A673 (cell line): ENCODE results near the gene KIF2A. TPM values are rescaled to one million over a fixed set of nuclear protein-coding genes. Genes with fewer than 3 reads are reported as not detected.
A peak's percentile ranks its signal among the peaks of the same experiment; 100 is the strongest.

Experiments
- BruUV-seq: library from RNA; stranded (reverse); fragments of 400-500 nt; replicated peaks from 2 replicates; lab custom pipeline; 2021; lab: Mats Ljungman, UMichigan
- CTCF ChIA-PET: fragments of 300-600 bp; sonication (Branson Sonifier 250); formaldehyde crosslinking; loops from one replicate; lab custom pipeline; 2022; ENCODE audit warnings: antibody characterized with exemption; lab: Charles Lee
- POLR2A ChIA-PET: fragments of 300-600 bp; sonication (Branson Sonifier 250); formaldehyde crosslinking; loops from one replicate; lab custom pipeline; 2022; ENCODE audit warnings: antibody characterized with exemption; ENCODE audit not compliant: low non-redundant PET; lab: Charles Lee
- DNase-seq: peaks from one replicate; pipeline ENCODE4 v3.0.0-alpha.2; 2015; ENCODE audit warnings: low spot score
- H3K27ac ChIP-seq: fragments of 200-600 bp; sonication (generic); 2 replicates; pipeline ENCODE4 v1.5.1; 2016; ENCODE audit warnings: mixed run types, low read depth, mild to moderate bottlenecking, mixed read lengths, antibody characterized with exemption, low read length; ENCODE audit not compliant: poor library complexity, severe bottlenecking
- H3K27me3 ChIP-seq: fragments of 200-600 bp; sonication (generic); replicated peaks from 2 replicates; pipeline ENCODE4 v1.6.1; 2017; ENCODE audit warnings: mixed run types, low read depth, mild to moderate bottlenecking, mixed read lengths, antibody characterized with exemption, low read length; ENCODE audit not compliant: insufficient read depth, poor library complexity
- H3K36me3 ChIP-seq: fragments of 200-600 bp; sonication (generic); 2 replicates; pipeline ENCODE4 v1.6.1; 2016; ENCODE audit warnings: mixed run types, mild to moderate bottlenecking, mixed read lengths, antibody characterized with exemption, low read length; ENCODE audit not compliant: insufficient read depth, poor library complexity, severe bottlenecking
- H3K4me1 ChIP-seq: fragments of 200-600 bp; sonication (generic); 2 replicates; pipeline ENCODE4 v1.6.1; 2017; ENCODE audit warnings: mixed run types, mild to moderate bottlenecking, mixed read lengths, antibody characterized with exemption, low read length; ENCODE audit not compliant: insufficient read depth, poor library complexity, severe bottlenecking
- H3K4me3 ChIP-seq: fragments of 200-600 bp; sonication (generic); 2 replicates; pipeline ENCODE4 v1.5.1; 2016; ENCODE audit warnings: low read depth, mixed run types, mild to moderate bottlenecking, mixed read lengths, low read length; ENCODE audit not compliant: poor library complexity, severe bottlenecking
- H3K9me3 ChIP-seq: fragments of 200-600 bp; sonication (generic); 2 replicates; pipeline ENCODE4 v1.6.1; 2016; ENCODE audit warnings: mixed run types, low read depth, mild to moderate bottlenecking, mixed read lengths, antibody characterized with exemption, low read length; ENCODE audit not compliant: poor library complexity, severe bottlenecking
- EZH2 ChIP-seq: fragments of 200-600 bp; sonication (generic); IDR thresholded peaks from 2 replicates; pipeline ENCODE4 v1.6.1; 2017; ENCODE audit warnings: borderline replicate concordance, low read depth, mild to moderate bottlenecking, mixed read lengths, antibody characterized with exemption, low read length; ENCODE audit not compliant: poor library complexity, severe bottlenecking
- intact Hi-C: fragments of 100-400 bp; cut with micrococcal nuclease; formaldehyde crosslinking; loops from one replicate; pipeline ENCODE4 v1.10.0; 2022; ENCODE audit not compliant: unreplicated experiment
- total RNA-seq: library from RNA; stranded (reverse); gene quantifications from 2 replicates; pipeline ENCODE4 v1.2.3, GENCODE V29; 2021
- TF ChIP-seq, protein P1 (sequence below): fragments of 300-800, 200-600 bp; sonication (generic); conservative IDR thresholded peaks from 2 replicates; pipeline ENCODE4 v1.5.1; 2017; ENCODE audit warnings: low read depth, mild to moderate bottlenecking, antibody characterized with exemption, low read length, moderate library complexity, mixed read lengths

Gene KIF2A
- total RNA-seq, 1 experiment from 2014 or later, result 92.4 TPM

- intact Hi-C loops, result no loop called here
- TF ChIP-seq, protein P1, sequence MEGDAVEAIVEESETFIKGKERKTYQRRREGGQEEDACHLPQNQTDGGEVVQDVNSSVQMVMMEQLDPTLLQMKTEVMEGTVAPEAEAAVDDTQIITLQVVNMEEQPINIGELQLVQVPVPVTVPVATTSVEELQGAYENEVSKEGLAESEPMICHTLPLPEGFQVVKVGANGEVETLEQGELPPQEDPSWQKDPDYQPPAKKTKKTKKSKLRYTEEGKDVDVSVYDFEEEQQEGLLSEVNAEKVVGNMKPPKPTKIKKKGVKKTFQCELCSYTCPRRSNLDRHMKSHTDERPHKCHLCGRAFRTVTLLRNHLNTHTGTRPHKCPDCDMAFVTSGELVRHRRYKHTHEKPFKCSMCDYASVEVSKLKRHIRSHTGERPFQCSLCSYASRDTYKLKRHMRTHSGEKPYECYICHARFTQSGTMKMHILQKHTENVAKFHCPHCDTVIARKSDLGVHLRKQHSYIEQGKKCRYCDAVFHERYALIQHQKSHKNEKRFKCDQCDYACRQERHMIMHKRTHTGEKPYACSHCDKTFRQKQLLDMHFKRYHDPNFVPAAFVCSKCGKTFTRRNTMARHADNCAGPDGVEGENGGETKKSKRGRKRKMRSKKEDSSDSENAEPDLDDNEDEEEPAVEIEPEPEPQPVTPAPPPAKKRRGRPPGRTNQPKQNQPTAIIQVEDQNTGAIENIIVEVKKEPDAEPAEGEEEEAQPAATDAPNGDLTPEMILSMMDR, result no peak
- TF ChIP-seq EZH2, result no peak
Measured at GRCh38 chr5:62266573-62266972, 39.4 kb upstream of the KIF2A start.

DNA sequence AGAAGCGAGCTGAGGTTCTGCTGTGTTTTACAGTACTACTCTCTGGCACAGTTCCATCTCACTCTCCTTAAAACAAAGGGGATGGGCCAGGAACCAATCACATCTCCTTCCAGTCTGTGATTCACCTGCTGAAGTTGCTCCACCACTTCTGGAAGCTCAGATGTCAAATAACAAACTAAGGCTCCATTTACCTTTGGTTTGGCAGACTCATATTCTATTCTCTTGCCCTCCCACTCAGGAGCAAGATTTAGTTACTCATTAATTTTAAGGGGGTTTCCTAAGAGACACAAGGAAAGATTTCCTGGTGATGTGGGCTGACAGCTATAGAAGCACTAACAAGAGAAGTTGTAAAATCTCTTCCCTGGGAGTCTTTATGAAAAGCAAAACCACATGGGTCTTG is 37.8 kb upstream of the KIF2A start:
- intact Hi-C loops, result no loop called here
- CTCF ChIA-PET, result no interaction called here

More at GRCh38 chr5:62266573-62266972, 39.4 kb upstream of the KIF2A start:
- no peaks in the 10 kb centered on the region for H3K27me3 ChIP-seq
- H3K4me1 ChIP-seq, result no peaks in the 10 kb centered on the region
- H3K4me3 ChIP-seq, result no peak overlapping the region
- no peaks in the 10 kb centered on the region for H3K36me3 ChIP-seq
- no peak for DNase-seq
- H3K27ac ChIP-seq, result no peak overlapping the region
- H3K9me3 ChIP-seq, result no peaks in the 10 kb centered on the region
- POLR2A ChIA-PET, result no interaction called here
- CTCF ChIA-PET, result no interaction called here
- BruUV-seq, result no TSS peak

DNA sequence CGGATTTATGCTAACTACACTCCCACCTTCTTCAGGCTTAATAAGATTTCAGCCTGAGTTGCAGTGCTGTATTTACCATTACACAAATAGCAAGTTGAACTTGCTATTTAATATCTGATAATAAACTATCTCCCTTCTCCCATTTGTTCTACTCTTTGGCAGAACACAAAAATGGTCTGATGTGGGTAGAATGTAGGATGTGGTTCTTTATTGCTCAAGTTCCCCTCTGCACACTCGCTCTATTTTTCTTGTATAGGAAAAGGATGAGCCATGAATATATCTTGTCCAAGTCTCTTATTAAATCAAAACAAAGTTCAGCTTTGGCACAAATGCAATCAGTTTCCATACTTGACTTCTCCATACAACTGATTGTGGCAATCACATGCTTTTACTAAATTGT is 37.2 kb upstream of the KIF2A start:
- ChIA-PET CTCF (no interaction called here), POLR2A (no interaction called here)
- Histone ChIP-seq H3K27me3 (no peaks in the 10 kb centered on the region), H3K36me3 (no peaks in the 10 kb centered on the region), H3K4me1 (no peaks in the 10 kb centered on the region), H3K4me3 (no peak overlapping the region), H3K27ac (no peak overlapping the region), H3K9me3 (no peaks in the 10 kb centered on the region)
- no peak for DNase-seq
- TF ChIP-seq, protein P1, result no peak
- no peak for TF ChIP-seq EZH2
- intact Hi-C loops, result no loop called here
- no TSS peak for BruUV-seq

More for the DNA sequence above, 37.8 kb upstream of the KIF2A start:
- Histone ChIP-seq H3K36me3 (no peaks in the 10 kb centered on the region), H3K9me3 (no peaks in the 10 kb centered on the region), H3K27ac (no peak overlapping the region), H3K27me3 (no peaks in the 10 kb centered on the region), H3K4me3 (no peak overlapping the region), H3K4me1 (no peaks in the 10 kb centered on the region)
- POLR2A ChIA-PET, result no interaction called here
- TF ChIP-seq EZH2, result no peak
- TF ChIP-seq, protein P1, result no peak
- BruUV-seq, result no TSS peak
- peak; percentile 17 for DNase-seq
